Measurements from ENCODE around the gene LMNB1. TPM values are rescaled to one million over a fixed set of nuclear protein-coding genes. Genes with fewer than 3 reads are reported as not detected.
A peak's percentile ranks its signal among the peaks of the same experiment; 100 is the strongest.
"Not testable (repeated sequence)": the region's sequence is repeated elsewhere in the genome, so short reads cannot be mapped to it uniquely, and the experiment has no call there.

The LMNB1 gene
- total RNA-seq (2014; rRNA removed; shearing (Covaris generic)): 106 and 134 TPM in 2 replicates

DNA sequence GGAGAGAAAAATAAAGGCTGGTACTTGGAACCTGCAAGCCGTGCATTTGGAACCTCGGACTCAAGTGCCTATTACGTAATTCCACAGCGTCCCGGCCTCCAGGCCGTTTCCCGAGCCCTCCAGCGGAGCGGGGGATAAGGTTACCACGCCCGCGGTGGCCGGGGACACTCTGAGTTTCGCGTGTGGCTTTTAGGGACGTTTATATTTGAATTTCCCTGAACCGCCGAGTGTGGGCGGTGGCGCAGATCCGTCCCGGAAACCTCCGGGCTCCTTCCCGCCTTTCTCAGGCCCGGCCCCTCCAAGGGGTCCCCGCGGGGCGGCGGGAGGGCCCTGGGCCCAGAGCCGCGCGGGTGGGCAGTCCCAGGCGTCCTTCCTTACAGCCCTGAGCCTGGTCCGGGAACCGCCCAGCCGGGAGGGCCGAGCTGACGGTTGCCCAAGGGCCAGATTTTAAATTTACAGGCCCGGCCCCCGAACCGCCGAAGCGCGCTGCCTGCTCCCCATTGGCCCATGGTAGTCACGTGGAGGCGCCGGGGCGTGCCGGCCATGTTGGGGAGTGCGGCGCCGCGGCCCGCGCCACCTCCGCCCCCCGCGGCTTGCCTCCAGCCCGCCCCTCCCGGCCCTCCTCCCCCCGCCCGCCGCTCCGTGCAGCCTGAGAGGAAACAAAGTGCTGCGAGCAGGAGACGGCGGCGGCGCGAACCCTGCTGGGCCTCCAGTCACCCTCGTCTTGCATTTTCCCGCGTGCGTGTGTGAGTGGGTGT, at the start of gene LMNB1:
TSS of gene LMNB1 (plus strand) at position 638 of the 758 bp plus-strand sequence. CDS start 373 bp downstream, outside the sequence.
- DNase-seq (ENCODE audit: low read depth): peak; percentile 96

DNA sequence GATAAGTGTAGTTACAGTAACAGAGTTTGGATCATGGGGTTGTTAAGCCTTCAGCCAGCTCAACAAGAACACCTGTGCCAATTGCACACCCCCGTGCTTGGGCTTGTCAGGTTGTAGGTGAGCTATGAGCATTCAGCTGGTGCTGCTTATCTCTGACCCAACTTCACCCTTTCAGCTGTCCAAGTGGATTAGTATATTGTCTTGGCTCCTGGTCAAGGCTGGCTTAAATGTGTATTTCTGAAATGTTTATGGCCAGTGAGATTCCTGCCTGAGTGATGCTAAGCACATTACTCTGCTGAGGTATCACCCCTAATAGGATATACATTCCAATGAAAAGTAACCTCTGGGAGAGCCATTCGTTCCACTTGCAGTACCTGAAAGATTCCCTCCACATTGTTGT, 44.2 kb upstream of the LMNB1 start:
- no peak for DNase-seq (ENCODE audit: low read depth)

DNA sequence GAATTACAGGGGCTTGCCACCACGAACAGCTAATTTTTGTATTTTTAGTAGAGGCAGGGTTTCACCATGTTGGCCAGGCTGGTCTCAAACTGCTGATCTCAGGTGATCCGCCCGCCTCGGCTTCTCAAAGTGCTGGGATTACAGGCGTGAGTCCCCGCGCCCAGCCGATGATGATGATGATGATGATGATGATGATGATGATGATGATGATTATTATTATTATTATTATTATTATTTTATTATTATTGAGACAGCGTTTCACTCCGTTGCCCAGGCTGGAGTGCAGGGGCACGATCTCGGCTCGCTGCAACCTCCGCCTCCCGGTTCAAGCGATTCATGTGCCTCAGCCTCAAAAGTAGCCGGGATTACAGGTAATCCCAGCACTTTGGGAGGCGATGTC, 42.4 kb upstream of the LMNB1 start:
- not testable (repeated sequence) for DNase-seq (ENCODE audit: low read depth)

DNA sequence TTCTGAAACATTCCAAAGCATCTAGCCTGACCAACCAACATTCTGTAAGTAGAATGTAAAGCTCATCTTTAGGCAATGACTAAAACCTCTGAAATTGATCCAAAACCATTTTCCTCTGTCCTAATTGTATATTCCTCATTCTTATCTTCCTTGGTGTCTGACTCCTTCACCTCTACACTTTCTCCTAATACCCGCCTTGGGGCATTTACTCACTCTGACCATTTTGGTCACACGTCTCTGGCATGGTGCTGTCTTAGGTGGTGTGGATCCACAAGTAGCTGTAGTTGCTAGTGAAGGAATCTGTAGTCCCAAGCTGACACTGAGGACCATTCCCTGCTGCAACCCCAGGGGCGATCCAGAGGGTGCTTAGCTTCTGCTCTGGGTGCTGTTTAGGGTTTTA, 40.8 kb upstream of the LMNB1 start:
- DNase-seq (ENCODE audit: low read depth): peak; percentile 66

GRCh38 chr5:126741361-126741760, 35.6 kb upstream of the LMNB1 start:
- no peak for DNase-seq (ENCODE audit: low read depth)

- DNase-seq (ENCODE audit: low read depth): no peak
Observed at GRCh38 chr5:126742425-126742824, 34.5 kb upstream of the LMNB1 start.

DNA sequence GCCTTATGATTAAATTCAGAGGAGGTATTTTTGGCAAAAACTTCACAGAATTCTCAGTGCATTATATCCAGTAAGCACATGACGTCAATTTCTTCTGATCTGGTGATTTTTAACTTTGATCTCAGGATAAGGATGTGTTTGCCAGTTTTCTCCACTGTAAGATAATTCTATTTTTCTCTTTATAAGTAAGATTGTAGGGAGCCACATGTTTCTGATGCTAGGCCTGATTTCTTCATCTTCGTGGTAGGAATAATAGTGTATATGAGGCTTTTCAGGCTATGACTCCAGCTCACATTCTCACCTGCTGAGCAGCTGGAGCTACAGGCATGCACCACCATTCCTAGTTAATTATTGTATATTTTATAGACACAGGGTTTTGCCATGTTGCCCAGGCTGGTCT, 32.1 kb upstream of the LMNB1 start:
- DNase-seq (ENCODE audit: low read depth): no peak

DNA sequence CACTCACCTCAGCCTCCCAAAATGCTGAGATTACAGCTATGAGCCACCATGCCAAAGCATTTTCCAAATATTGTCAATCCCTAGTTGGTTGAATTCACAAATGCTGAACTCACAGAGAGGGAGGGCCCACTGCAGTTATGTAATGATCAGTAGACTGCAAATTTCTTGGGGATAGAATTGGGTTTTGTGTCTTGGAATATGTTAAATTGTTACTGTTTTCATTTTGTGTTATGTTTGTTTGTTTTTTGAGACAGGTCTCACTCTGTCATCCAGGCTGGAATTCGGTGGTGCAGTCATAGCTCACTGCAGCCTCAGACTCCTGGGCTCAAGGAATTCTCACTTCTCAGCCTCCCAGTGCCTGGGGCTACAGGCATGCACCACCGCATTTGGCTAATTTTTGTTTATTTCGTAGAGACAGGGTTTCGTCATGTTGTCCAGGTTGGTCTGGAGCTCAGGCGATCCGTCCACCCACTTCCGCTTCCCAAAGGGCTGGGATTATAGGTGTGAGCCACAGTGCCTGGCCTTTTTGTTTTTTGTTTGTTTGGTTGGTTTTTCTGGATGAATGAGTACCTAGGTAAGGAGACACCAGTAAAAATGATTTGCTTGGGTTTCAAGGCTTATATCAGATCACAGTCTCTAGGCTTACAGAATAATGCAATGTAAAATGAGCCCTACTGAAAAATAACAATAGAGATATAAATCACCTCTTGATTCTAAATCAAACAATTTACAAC, 31.5 kb upstream of the LMNB1 start:
- DNase-seq (ENCODE audit: low read depth): peak; percentile 91

GRCh38 chr5:126746290-126746689, 30.6 kb upstream of the LMNB1 start:
- DNase-seq (ENCODE audit: low read depth): no peak

DNA sequence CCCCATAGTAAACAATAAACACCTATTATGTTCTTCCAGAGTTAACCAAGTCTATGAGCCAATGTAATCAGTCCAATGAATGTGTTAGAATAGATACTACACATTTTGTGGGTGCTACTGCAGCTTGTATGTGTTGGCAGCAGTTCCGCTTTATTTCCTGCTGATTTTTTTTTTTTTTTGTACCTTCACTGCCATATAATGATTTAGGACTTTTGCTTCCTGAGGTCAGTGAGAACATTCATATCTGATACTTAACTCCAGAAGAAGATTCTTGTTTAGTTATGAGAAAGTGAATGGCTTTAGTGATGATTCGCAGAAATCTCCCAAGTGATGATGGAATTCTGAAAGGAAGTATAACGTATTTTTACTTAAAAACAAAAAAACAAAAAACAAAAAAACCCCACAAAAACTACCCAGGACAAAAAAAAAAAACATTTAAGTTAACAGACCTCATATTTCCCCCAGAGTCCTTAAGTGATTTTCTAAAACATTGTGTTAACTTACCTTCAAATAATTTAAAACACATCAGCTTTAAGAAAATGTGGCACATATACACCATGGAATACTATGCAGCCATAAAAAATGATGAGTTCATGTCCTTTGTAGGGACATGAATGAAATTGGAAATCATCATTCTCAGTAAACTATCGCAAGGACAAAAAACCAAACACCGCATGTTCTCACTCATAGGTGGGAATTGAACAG, 24.7 kb upstream of the LMNB1 start:
- no peak for DNase-seq (ENCODE audit: low read depth)

DNA sequence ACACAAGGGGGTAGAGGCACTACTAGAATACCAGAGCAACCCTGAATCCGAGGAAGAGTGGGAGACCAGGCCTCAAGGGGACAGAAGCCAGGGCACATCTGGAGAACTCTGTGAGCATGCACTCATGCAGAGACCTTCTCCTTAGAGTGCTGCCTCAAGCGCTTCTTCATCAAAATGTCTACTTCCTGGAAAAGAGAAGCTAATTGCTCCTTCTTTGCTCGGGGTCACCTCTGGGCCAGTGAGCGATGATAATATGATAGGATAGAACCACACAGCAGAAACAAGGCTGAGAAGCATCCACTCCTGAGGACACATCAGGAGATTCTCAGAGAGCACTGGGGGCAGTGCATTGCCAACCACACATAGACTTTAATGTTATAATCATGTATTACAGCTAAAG, 23.7 kb upstream of the LMNB1 start:
- DNase-seq (ENCODE audit: low read depth): no peak

DNA sequence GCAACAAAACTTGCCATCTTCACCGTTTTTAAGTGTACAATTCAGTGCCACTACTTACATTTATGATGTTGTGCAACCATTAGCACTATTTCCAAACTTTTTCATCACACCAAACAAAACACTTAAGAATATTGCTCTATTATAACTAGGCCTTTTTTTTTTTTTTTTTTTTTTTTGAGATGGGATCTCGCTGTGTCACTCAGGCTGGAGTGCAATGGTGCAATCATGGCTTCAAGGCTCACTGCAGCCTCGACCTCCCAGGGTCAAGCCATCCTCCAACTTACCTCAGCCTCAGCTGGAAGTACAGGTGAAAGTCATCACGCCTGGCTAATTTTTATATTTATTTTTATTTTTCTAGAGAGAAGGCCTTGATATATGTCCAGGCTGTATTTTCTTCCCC, 22.3 kb upstream of the LMNB1 start:
- DNase-seq (ENCODE audit: low read depth): no peak

DNA sequence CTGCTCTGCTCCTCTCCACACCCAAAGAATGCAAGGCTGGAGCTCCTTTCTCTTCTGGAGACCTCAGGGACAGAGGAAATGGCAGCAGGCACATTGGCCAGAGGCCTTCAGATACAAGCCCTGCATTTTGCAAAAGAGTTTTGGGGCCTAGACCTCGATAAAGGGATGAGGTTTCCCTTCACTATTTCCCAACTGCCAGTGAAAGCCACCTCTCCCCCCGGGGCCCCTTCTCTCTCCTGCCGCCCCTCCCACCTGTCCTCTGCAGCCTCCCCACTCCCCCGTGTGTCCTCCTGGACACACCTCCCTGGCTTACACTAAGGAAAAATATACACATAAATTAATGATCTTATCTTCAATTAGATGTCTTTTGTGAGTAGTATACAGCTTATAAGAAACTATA, 21.3 kb upstream of the LMNB1 start:
- no peak for DNase-seq (ENCODE audit: low read depth)

- DNase-seq (ENCODE audit: low read depth): no peak
Observed at GRCh38 chr5:126757713-126758357, 19.1 kb upstream of the LMNB1 start.

DNA sequence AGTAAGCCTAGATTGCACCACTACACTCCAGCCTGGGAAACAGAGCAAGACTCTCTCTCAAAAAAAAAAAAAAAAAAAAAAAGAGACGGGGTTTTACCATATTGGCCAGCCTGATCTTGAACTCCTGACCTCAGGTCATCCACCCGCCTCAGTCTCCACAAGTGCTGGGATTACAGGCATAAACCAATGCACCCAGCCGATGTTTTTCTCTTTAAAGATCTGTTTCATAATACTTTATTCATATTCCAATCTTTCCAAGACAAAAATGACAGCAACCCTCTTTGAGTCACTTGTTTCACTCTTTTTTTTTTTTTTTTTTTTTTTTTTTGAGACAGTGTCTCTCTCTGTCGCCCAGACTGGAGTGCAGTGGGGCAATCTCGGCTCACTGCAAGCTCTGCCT, 13.6 kb upstream of the LMNB1 start:
- no peak for DNase-seq (ENCODE audit: low read depth)

DNA sequence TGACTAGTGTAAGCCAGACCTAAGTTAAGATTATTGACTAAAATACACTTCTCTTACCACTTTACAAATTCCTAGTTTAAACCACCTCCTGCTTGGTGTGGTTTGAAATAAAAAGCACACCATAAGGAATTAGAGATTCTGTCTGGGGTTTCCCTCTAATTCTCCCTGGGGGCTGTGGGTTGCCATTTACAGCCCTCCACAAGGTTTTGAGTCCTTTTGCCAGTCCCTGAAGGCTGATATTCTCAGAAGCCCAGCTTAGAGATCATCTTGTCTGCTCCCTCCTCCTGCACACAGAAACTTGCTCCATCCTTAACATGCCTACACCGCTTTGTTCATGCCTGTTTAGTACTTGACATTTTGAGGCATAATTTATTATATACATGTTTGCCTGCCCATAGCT, 7.2 kb upstream of the LMNB1 start:
- no peak for DNase-seq (ENCODE audit: low read depth)

- DNase-seq (ENCODE audit: low read depth): not testable (repeated sequence)
Observed at GRCh38 chr5:126773536-126773935, 3.4 kb upstream of the LMNB1 start.

GRCh38 chr5:126774595-126774994, 2.3 kb upstream of the LMNB1 start:
- DNase-seq (ENCODE audit: low read depth): not testable (repeated sequence)

GRCh38 chr5:126777257-126777974, 480 bp downstream of the LMNB1 start:
- peak; percentile 70 for DNase-seq (ENCODE audit: low read depth)

DNA sequence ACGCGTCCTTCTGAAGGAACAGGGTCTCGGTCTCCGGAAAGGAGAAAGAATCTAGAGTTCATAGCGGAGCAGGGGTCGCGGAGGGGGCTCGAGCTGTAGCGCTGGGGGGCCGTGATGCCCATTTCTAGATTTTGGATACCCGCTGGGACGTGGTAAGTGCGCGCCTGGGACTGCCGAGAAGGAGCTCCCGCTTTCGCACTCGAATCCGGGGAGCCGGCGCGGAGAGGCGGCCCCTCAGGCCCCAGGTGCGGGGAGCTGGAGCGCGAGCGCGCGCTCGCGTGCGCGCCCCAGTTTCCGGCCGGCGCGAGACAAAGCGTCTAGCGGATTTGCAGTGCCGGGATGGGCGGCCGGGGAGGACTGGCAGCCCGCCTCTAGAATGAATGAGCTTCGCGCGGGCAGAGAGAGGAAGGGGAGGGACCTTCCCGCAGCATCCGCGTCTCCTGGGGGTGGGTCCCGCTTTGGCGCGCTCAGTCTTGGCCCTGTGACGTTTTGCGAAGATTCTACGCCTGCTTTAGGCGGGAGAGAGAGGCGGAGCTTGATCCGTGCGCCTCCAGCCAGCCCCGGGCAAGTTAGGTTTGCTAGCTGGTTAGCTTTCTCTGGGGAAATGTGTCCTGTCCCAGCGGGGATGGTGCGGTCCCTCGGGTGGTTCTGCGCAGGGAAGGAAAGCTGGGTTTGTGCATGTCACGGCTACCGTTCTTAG, 1.2 kb downstream of the LMNB1 start:
- peak; percentile 96 for DNase-seq (ENCODE audit: low read depth)
